Trophoblast cell (in vitro differentiated cells and primary cell): ENCODE measurements around the gene SMYD3.
"Not testable (repeated sequence)": the region's sequence is repeated elsewhere in the genome, so short reads cannot be mapped to it uniquely, and the experiment has no call there.

Experiments used
- DNase-seq, 2 donors: peaks; one replicate each; pipeline ENCODE4 v3.0.0-alpha.2; 2016
- H2AFZ ChIP-seq: 2 replicates; pipeline ENCODE4 v1.6.1; 2013; ENCODE audit warnings: low read length, moderate library complexity, mild to moderate bottlenecking; ENCODE audit not compliant: insufficient read depth, poor library complexity
- H2AK5ac ChIP-seq: 2 replicates; pipeline ENCODE4 v1.6.1; 2013; ENCODE audit warnings: mild to moderate bottlenecking, low read length
- H2BK120ac ChIP-seq: 2 replicates; pipeline ENCODE4 v1.6.1; 2013; ENCODE audit warnings: low read length, mild to moderate bottlenecking, moderate library complexity; ENCODE audit not compliant: insufficient read depth, poor library complexity
- H2BK12ac ChIP-seq: 2 replicates; pipeline ENCODE4 v1.6.1; 2013; ENCODE audit warnings: mild to moderate bottlenecking, low read length, moderate library complexity
- H2BK5ac ChIP-seq: 2 replicates; pipeline ENCODE4 v1.6.1; 2013; ENCODE audit warnings: low read length, low read depth, moderate library complexity, mild to moderate bottlenecking; ENCODE audit not compliant: poor library complexity
- H3K14ac ChIP-seq: 2 replicates; pipeline ENCODE4 v1.6.1; 2013; ENCODE audit warnings: mild to moderate bottlenecking, low read length
- H3K18ac ChIP-seq: 2 replicates; pipeline ENCODE4 v1.6.1; 2013; ENCODE audit warnings: mild to moderate bottlenecking, low read length
- H3K23ac ChIP-seq: 2 replicates; pipeline ENCODE4 v1.6.1; 2013; ENCODE audit warnings: low read length
- H3K27ac ChIP-seq: 2 replicates; pipeline ENCODE4 v1.5.1; 2013; ENCODE audit warnings: low read depth, mild to moderate bottlenecking, inconsistent platforms, low read length, moderate library complexity
- H3K27me3 ChIP-seq: 2 replicates; pipeline ENCODE4 v1.6.1; 2013; ENCODE audit warnings: inconsistent platforms, mild to moderate bottlenecking, low read length, moderate library complexity; ENCODE audit not compliant: insufficient read depth
- H3K36me3 ChIP-seq, 2 experiments: 1 replicate in 1 of 2; 2 replicates in 1 of 2; pipeline ENCODE4 v1.6.1; 2013; ENCODE audit warnings: low read length in 2 of 2, mild to moderate bottlenecking in 2 of 2, moderate library complexity in 1 of 2; ENCODE audit not compliant: insufficient read depth in 2 of 2, control insufficient read depth in 1 of 2
- H3K4ac ChIP-seq: 2 replicates; pipeline ENCODE4 v1.6.1; 2013; ENCODE audit warnings: low read depth, mild to moderate bottlenecking, low read length, moderate library complexity
- H3K4me1 ChIP-seq, 2 experiments: 1 replicate in 1 of 2; 2 replicates in 1 of 2; pipeline ENCODE4 v1.6.1; 2013; ENCODE audit warnings: low read length in 2 of 2, mild to moderate bottlenecking in 2 of 2, moderate library complexity in 1 of 2; ENCODE audit not compliant: insufficient read depth in 2 of 2, control insufficient read depth in 1 of 2
- H3K4me2 ChIP-seq: 2 replicates; pipeline ENCODE4 v1.6.1; 2013; ENCODE audit warnings: inconsistent platforms, mild to moderate bottlenecking, low read length, moderate library complexity
- H3K4me3 ChIP-seq: 2 replicates; pipeline ENCODE4 v1.5.1; 2013; ENCODE audit warnings: mild to moderate bottlenecking, low read depth, low read length, inconsistent platforms
- H3K79me1 ChIP-seq: one replicate; pipeline ENCODE4 v1.6.1; 2013; ENCODE audit warnings: low read length
- H3K79me2 ChIP-seq: 2 replicates; pipeline ENCODE4 v1.6.1; 2013; ENCODE audit warnings: low read length, mild to moderate bottlenecking; ENCODE audit not compliant: control insufficient read depth, insufficient read depth, poor library complexity
- H3K9ac ChIP-seq: 2 replicates; pipeline ENCODE4 v1.6.1; 2013; ENCODE audit warnings: mild to moderate bottlenecking, low read length
- H3K9me3 ChIP-seq: 2 replicates; pipeline ENCODE4 v1.6.1; 2013; ENCODE audit warnings: low read depth, mild to moderate bottlenecking, control low read depth, inconsistent platforms, low read length; ENCODE audit not compliant: insufficient read depth
- H4K12ac ChIP-seq: 2 replicates; pipeline ENCODE4 v1.6.1; 2013; ENCODE audit warnings: low read depth, mild to moderate bottlenecking, low read length, moderate library complexity
- H4K8ac ChIP-seq: 2 replicates; pipeline ENCODE4 v1.6.1; 2013; ENCODE audit warnings: low read depth, mild to moderate bottlenecking, low read length, moderate library complexity
- H4K91ac ChIP-seq: one replicate; pipeline ENCODE4 v1.6.1; 2013; ENCODE audit warnings: low read depth, mild to moderate bottlenecking, low read length, moderate library complexity
- WGBS: extraction: QIAGEN DNeasy Blood & Tissue Kit; methylation state at CpG from one replicate; pipeline ENCODE4 v1.1.7; 2013; ENCODE audit warnings: missing lambda C conversion rate; ENCODE audit not compliant: insufficient read length, insufficient coverage; ENCODE audit errors: extremely low coverage; 5-methylcytosine and 5-hydroxymethylcytosine counted together

Gene SMYD3

GRCh38 chr1:246324711-246325110 is 182.4 kb downstream of the SMYD3 start:
- Histone ChIP-seq H3K9ac (no peak overlapping the region), H4K91ac (no peak overlapping the region), H3K4me3 (no peak overlapping the region), H4K8ac (no peak overlapping the region), H3K27me3 (no peaks in the 10 kb centered on the region), H3K4ac (no peak overlapping the region), H2BK5ac (no peak overlapping the region), H3K4me1 (peaks cover 3 to 11% of the 10 kb centered on the region in 2 experiments), H2AK5ac (no peak overlapping the region), H3K4me2 (peak overlapping the region; percentile 33), H2AFZ (no peak overlapping the region), H3K36me3 (peaks cover 0 to 2% of the 10 kb centered on the region in 2 experiments), H3K79me2 (no peaks in the 10 kb centered on the region), H3K27ac (peak overlapping the region; percentile 6), H3K23ac (no peak overlapping the region), H3K18ac (no peak overlapping the region), H3K9me3 (no peaks in the 10 kb centered on the region), H4K12ac (no peak overlapping the region), H3K14ac (no peak overlapping the region), H2BK120ac (no peak overlapping the region), H3K79me1 (peaks cover 1% of the 10 kb centered on the region), H2BK12ac (no peak overlapping the region)
- no peak for DNase-seq
- WGBS, result no CpG with 5 or more reads among the region's 12 CpGs

DNA sequence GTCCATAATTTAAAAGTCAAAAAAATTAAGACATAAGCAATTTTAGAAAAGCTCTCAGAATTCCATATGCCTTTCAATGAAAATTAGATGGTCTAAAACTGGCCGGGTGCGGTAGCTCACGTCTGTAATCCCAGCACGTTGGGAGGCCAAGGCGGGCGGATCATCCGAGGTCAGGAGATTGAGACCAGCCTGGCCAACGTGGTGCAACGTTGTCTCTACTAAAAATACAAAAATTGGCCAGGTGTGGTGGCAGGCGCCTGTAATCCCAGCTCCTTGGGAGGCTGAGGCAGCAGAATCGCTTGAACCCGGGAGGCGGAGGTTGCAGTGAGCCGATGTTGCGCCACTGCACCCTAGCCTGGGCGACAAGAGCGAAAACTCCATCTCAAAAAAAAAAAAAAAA is 183.0 kb downstream of the SMYD3 start:
- DNase-seq, H3K4me1 ChIP-seq, H4K8ac ChIP-seq, H3K27me3 ChIP-seq, H4K12ac ChIP-seq, H2AFZ ChIP-seq, H3K4me3 ChIP-seq, H3K9me3 ChIP-seq, H3K36me3 ChIP-seq, H2BK120ac ChIP-seq, H2AK5ac ChIP-seq, H3K79me2 ChIP-seq, H3K4ac ChIP-seq, H3K14ac ChIP-seq, H2BK5ac ChIP-seq, H3K9ac ChIP-seq, H3K23ac ChIP-seq, H3K4me2 ChIP-seq, H3K79me1 ChIP-seq: not testable (repeated sequence)
- Histone ChIP-seq H4K91ac (peak overlapping the region; percentile 28), H2BK12ac (peak overlapping the region; percentile 30), H3K18ac (peak overlapping the region; percentile 68), H3K27ac (peak overlapping the region; percentile 6)
- no CpG with 5 or more reads among the region's 17 CpGs for WGBS

DNA sequence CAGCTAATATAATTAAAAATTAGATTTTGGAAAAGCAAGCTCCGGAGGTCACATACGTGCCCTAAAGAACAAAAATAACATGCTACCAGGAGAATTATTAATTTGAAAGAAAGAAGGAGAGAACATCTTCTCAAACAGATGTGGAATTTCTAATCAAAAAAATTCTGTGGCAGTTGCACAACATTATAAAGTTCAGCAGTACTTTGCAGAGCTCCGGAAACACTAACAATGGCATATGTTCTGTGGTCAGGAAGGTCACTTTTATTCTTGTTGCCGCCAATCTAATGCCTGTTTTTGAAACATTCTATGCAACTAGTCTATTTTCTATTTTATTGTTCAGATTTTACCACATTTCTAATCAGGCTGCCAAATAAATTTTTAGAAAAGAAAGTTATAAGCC is 186.8 kb downstream of the SMYD3 start:
- no peak overlapping the region for H3K18ac ChIP-seq
- H2BK5ac ChIP-seq, result no peak overlapping the region
- H2BK12ac ChIP-seq, result no peak overlapping the region
- no peak overlapping the region for H3K9ac ChIP-seq
- peaks cover 3 to 9% of the 10 kb centered on the region in 2 experiments for H3K4me1 ChIP-seq
- H3K79me2 ChIP-seq, result no peaks in the 10 kb centered on the region
- no peak overlapping the region for H4K8ac ChIP-seq
- H3K23ac ChIP-seq, result no peak overlapping the region
- H4K12ac ChIP-seq, result no peak overlapping the region
- H3K79me1 ChIP-seq, result no peaks in the 10 kb centered on the region
- H3K4ac ChIP-seq, result no peak overlapping the region
- no peaks in the 10 kb centered on the region for H3K27me3 ChIP-seq
- no peak overlapping the region for H2AFZ ChIP-seq
- H2BK120ac ChIP-seq, result no peak overlapping the region
- H2AK5ac ChIP-seq, result no peak overlapping the region
- no CpG with 5 or more reads among the region's 4 CpGs for WGBS
- no peak overlapping the region for H3K4me2 ChIP-seq
- no peak overlapping the region for H3K14ac ChIP-seq
- DNase-seq, result no peak
- no peaks in the 10 kb centered on the region for H3K9me3 ChIP-seq
- H3K27ac ChIP-seq, result no peak overlapping the region
- H3K36me3 ChIP-seq, result no peaks in the 10 kb centered on the region
- no peak overlapping the region for H3K4me3 ChIP-seq
- H4K91ac ChIP-seq, result no peak overlapping the region

GRCh38 chr1:246319083-246319714 is 187.9 kb downstream of the SMYD3 start:
- H2BK120ac ChIP-seq, result no peak overlapping the region
- no peak overlapping the region for H4K8ac ChIP-seq
- H2BK12ac ChIP-seq, result no peak overlapping the region
- no peak overlapping the region for H4K12ac ChIP-seq
- H2AFZ ChIP-seq, result no peak overlapping the region
- no peak overlapping the region for H3K18ac ChIP-seq
- H3K79me2 ChIP-seq, result no peaks in the 10 kb centered on the region
- H3K23ac ChIP-seq, result no peak overlapping the region
- H2BK5ac ChIP-seq, result no peak overlapping the region
- H3K27ac ChIP-seq, result no peak overlapping the region
- H4K91ac ChIP-seq, result no peak overlapping the region
- no peak overlapping the region for H3K4ac ChIP-seq
- no peak overlapping the region for H3K4me3 ChIP-seq
- peaks cover 3 to 7% of the 10 kb centered on the region in 2 experiments for H3K4me1 ChIP-seq
- no peak overlapping the region for H3K14ac ChIP-seq
- no peaks in the 10 kb centered on the region for H3K79me1 ChIP-seq
- no peaks in the 10 kb centered on the region for H3K27me3 ChIP-seq
- no peak for DNase-seq
- no peak overlapping the region for H2AK5ac ChIP-seq
- no peaks in the 10 kb centered on the region for H3K9me3 ChIP-seq
- H3K36me3 ChIP-seq, result no peaks in the 10 kb centered on the region
- no peak overlapping the region for H3K9ac ChIP-seq
- no peak overlapping the region for H3K4me2 ChIP-seq
- no CpG with 5 or more reads among the region's 5 CpGs for WGBS
